ENCODE results near the gene PTGDS. TPM values are rescaled to one million over a fixed set of nuclear protein-coding genes. Genes with fewer than 3 reads are reported as not detected.

PTGDS gene
- not detected in 2 replicates for total RNA-seq

- DNase-seq (ENCODE audit: low read depth, low spot score): no peak
Observed at GRCh38 chr9:136977223-136977622, at the start of gene PTGDS. PTGDS (plus strand) TSS chr9:136977504; CDS start chr9:136977579, 75 bp downstream.

- no peak for DNase-seq (ENCODE audit: low read depth, low spot score)
Observed at GRCh38 chr9:136928591-136928990, 48.7 kb upstream of the PTGDS start.

- no peak for DNase-seq (ENCODE audit: low read depth, low spot score)
Observed at GRCh38 chr9:136930014-136930413, 47.3 kb upstream of the PTGDS start.

- DNase-seq (ENCODE audit: low read depth, low spot score): no peak
Observed at GRCh38 chr9:136931611-136932130, 45.6 kb upstream of the PTGDS start.

GRCh38 chr9:136934277-136934676, 43.0 kb upstream of the PTGDS start:
- no peak for DNase-seq (ENCODE audit: low read depth, low spot score)

GRCh38 chr9:136935651-136936050, 41.7 kb upstream of the PTGDS start:
- no peak for DNase-seq (ENCODE audit: low read depth, low spot score)

GRCh38 chr9:136936645-136937170, 40.6 kb upstream of the PTGDS start:
- DNase-seq (ENCODE audit: low read depth, low spot score): no peak

GRCh38 chr9:136937186-136938001, 39.9 kb upstream of the PTGDS start:
- no peak for DNase-seq (ENCODE audit: low read depth, low spot score)

GRCh38 chr9:136939431-136939995, 37.8 kb upstream of the PTGDS start:
- no peak for DNase-seq (ENCODE audit: low read depth, low spot score)

GRCh38 chr9:136939996-136940525, 37.2 kb upstream of the PTGDS start:
- no peak for DNase-seq (ENCODE audit: low read depth, low spot score)

GRCh38 chr9:136940526-136941230, 36.6 kb upstream of the PTGDS start:
- DNase-seq (ENCODE audit: low read depth, low spot score): no peak

GRCh38 chr9:136941231-136942111, 35.8 kb upstream of the PTGDS start:
- DNase-seq (ENCODE audit: low read depth, low spot score): no peak

GRCh38 chr9:136942112-136942880, 35.0 kb upstream of the PTGDS start:
- DNase-seq (ENCODE audit: low read depth, low spot score): no peak

GRCh38 chr9:136942881-136943230, 34.4 kb upstream of the PTGDS start:
- DNase-seq (ENCODE audit: low read depth, low spot score): no peak

GRCh38 chr9:136943291-136944211, 33.8 kb upstream of the PTGDS start:
- DNase-seq (ENCODE audit: low read depth, low spot score): no peak

- DNase-seq (ENCODE audit: low read depth, low spot score): no peak
Observed at GRCh38 chr9:136944212-136944518, 33.1 kb upstream of the PTGDS start.

- peak; percentile 60 for DNase-seq (ENCODE audit: low read depth, low spot score)
Observed at GRCh38 chr9:136944519-136945332, 32.6 kb upstream of the PTGDS start, which contains the start of the genes C8G and FBXW5. C8G (plus strand) TSS chr9:136945243; CDS start chr9:136945321, 78 bp downstream. FBXW5 (minus strand) TSS chr9:136944738; CDS start chr9:136944083, 655 bp downstream.

Data from pulmonary artery endothelial cell (primary cell).